H1 (cell line): ENCODE measurements around the gene SYMPK. TPM values are rescaled to one million over a fixed set of nuclear protein-coding genes. Genes with fewer than 3 reads are reported as not detected.

ENCODE experiments used
- BCL11A ChIP-seq, 2 experiments: IDR thresholded peaks; one replicate each; pipeline ENCODE4 v1.6.1; 2011; ENCODE audit warnings: low read depth in 2 of 2, low read length in 2 of 2, mild to moderate bottlenecking in 2 of 2
- CHD2 ChIP-seq: IDR thresholded peaks from 2 replicates; pipeline ENCODE4 v1.6.1; 2012; ENCODE audit warnings: low read length, improper control_type of control experiment
- HDAC6 ChIP-seq: IDR thresholded peaks from one replicate; pipeline ENCODE4 v1.7.1; 2012; ENCODE audit warnings: low read depth, mild to moderate bottlenecking, inconsistent platforms, low read length, moderate library complexity
- KDM4A ChIP-seq: IDR thresholded peaks from one replicate; pipeline ENCODE4 v1.7.1; 2012; ENCODE audit warnings: low read depth, mild to moderate bottlenecking, moderate library complexity, low read length, inconsistent platforms; ENCODE audit not compliant: severe bottlenecking
- SAP30 ChIP-seq: fragments of 300-600 bp; sonication (generic); IDR thresholded peaks from 2 replicates; pipeline ENCODE4 v1.7.1; 2012; ENCODE audit warnings: low read length, moderate library complexity, mild to moderate bottlenecking, inconsistent platforms; ENCODE audit not compliant: insufficient read depth, insufficient replicate concordance
- TCF12 ChIP-seq: IDR thresholded peaks from 2 replicates; pipeline ENCODE4 v1.6.1; 2011; ENCODE audit warnings: low read depth, mild to moderate bottlenecking, low read length
- polyA plus RNA-seq, 7 experiments: library from polyadenylated mRNA; depleted of rRNA in 3 of 7; stranded (reverse) in 5 of 7; unstranded in 2 of 7; fragments of >200 nt in 5 of 7; fragments of 200-250 nt in 2 of 7; gene quantifications; 1 replicate in 5 of 7; 2 replicates in 1 of 7; 4 replicates in 1 of 7; pipeline versions ENCODE4 v1.2.1 to v1.2.3, GENCODE V29; 2011 to 2013; ENCODE audit warnings: missing spikeins in 2 of 7, mixed read lengths in 2 of 7
- total RNA-seq: library from RNA; stranded (reverse); fragmentation: NEBNext Ultra II Directional; extraction: Animal tissue kit (Norgen Biotek cat#: 25700); gene quantifications from 2 replicates; pipeline ENCODE4 v1.2.1, GENCODE V29; 2021

SYMPK gene
- total and polyA plus RNA-seq, 2 of the 8 experiments (the other 6 are each of a cell fraction or from before 2014, with no cell fraction given): 93.6 to 99.5 TPM

DNA sequence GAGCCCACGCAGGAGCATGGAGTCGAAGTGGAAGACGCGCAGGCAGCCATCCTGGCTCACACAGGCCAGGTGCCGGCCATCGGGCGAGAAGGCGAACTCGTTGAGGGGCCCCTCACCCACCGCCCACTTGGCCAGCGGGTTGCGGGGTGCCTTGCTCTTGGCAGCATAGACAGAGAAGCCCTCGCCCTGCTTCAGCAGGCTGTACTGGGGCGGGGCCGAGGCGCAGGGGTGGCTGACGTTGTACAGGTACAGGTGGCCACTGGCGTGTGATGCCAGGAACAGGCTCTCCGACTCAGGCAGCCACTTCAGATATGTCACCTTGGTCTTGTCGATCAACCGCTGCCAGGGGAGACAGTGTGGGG is 76.4 kb downstream of the SYMPK start (continued):
- TF ChIP-seq TCF12 (no peak), HDAC6 (no peak), CHD2 (no peak), BCL11A (IDR thresholded peaks at IDR 0.05; ENCODE audit: low read depth in 2 of 2, low read length in 2 of 2) (no peak), KDM4A (no peak), SAP30 (no peak)
